ENCODE data around the gene CYTH4.

CYTH4 gene

DNA sequence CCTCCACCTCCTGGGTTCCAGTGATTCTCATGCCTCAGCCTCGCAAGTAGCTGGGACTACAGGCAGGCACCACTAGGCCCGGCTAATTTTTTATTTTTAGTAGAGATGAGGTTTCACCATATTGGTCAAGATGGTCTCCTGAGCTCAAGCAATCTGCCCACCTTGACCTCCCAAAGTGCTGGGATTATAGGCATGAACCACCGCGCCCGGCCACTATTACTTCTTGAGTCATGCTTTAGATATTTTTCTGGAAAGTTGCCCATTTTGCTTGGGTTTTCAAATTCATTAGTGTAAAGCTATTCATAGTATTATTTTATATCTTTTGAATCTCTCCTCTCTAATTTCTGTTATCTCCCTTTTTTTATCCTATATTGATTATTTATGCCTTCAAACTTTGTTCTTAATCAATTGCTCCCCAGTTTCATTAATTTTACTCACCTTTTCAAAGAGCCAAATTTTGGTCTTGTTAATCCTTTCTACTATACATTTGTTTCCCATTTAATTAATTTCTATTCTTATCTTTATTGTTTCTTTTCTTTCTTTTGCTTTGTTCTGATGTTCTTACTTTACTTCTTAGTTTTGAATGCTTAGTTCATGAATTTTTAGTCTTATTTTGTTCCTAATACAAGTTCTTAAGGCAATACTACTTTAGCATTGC is 28.0 kb upstream of the CYTH4 start:
- Histone ChIP-seq H3K9ac (ENCODE audit: insufficient read length, low read depth) (no peak overlapping the region), H3K4me3 (ENCODE audit: insufficient read length, low read depth) (no peak overlapping the region), H3K4me1 (ENCODE audit: insufficient read depth, insufficient read length) (no peaks in the 10 kb centered on the region), H3K9me3 (ENCODE audit: insufficient read depth, low read length) (no peaks in the 10 kb centered on the region), H3K36me3 (ENCODE audit: insufficient read depth, insufficient read length, low read length) (no peaks in the 10 kb centered on the region), H3K27me3 (ENCODE audit: insufficient read depth, insufficient read length) (peaks cover 6% of the 10 kb centered on the region)
- TF ChIP-seq SUZ12 (IDR thresholded peaks at IDR 0.05; ENCODE audit: extremely low read depth, insufficient read depth, insufficient read length), result no peak
- TF ChIP-seq YY1 (IDR thresholded peaks at IDR 0.05; ENCODE audit: insufficient read depth, insufficient read length), result no peak
- no peak for TF ChIP-seq ZNF274 (IDR thresholded peaks at IDR 0.05; ENCODE audit: low read depth, low read length)
- no peak for DNase-seq (ENCODE audit: low read depth, low spot score)

DNA sequence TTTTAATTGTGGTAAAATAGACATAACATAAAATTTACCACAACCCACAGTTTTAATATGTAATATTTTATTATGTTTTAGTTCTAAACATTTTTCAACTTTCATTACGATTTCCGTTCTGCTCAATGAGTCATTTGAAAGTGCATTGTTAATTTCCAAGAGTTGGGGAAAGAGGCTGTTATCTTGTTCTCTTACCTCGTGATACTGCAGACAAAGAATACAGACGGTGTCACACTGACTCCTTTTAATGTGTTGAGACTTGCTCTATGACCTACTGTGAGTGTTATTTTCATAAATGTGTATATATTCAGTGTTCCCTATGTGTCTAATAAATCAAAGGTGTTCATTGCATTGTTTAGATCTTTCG is 27.5 kb upstream of the CYTH4 start:
- Histone ChIP-seq H3K9ac (ENCODE audit: insufficient read length, low read depth) (no peak overlapping the region), H3K36me3 (ENCODE audit: insufficient read depth, insufficient read length, low read length) (no peaks in the 10 kb centered on the region), H3K27me3 (ENCODE audit: insufficient read depth, insufficient read length) (peaks cover 9% of the 10 kb centered on the region), H3K4me1 (ENCODE audit: insufficient read depth, insufficient read length) (no peaks in the 10 kb centered on the region), H3K9me3 (ENCODE audit: insufficient read depth, low read length) (no peaks in the 10 kb centered on the region), H3K4me3 (ENCODE audit: insufficient read length, low read depth) (no peak overlapping the region)
- DNase-seq (ENCODE audit: low read depth, low spot score), result no peak
- TF ChIP-seq YY1 (IDR thresholded peaks at IDR 0.05; ENCODE audit: insufficient read depth, insufficient read length) (no peak), ZNF274 (IDR thresholded peaks at IDR 0.05; ENCODE audit: low read depth, low read length) (no peak), SUZ12 (IDR thresholded peaks at IDR 0.05; ENCODE audit: extremely low read depth, insufficient read depth, insufficient read length) (no peak)

DNA sequence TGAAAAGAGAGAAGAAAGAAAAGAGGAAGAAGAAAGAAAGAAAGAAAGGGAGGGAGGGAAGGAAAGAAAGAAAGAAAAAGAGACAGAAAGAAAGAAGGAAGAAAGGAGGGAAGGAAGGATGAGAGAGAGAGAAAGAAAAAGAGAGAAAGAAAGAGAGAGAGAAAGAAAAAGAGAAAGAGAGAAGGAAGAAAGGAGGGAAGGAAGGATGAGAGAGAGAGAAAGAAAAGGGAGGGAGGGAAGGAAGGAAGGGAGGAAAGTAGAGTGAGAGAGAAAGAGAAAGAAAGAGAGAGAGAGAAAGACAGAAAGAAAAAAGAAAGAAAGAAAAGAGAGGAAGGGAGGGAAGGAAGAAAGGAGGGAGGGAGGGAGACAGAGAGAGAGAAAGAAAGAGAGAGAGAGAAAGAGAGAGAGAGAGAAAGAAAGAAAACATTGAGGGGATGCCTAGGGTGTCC is 26.7 kb upstream of the CYTH4 start:
- Histone ChIP-seq H3K36me3 (ENCODE audit: insufficient read depth, insufficient read length, low read length) (no peaks in the 10 kb centered on the region), H3K4me3 (ENCODE audit: insufficient read length, low read depth) (no peak overlapping the region), H3K27me3 (ENCODE audit: insufficient read depth, insufficient read length) (peaks cover 16% of the 10 kb centered on the region), H3K9ac (ENCODE audit: insufficient read length, low read depth) (no peak overlapping the region), H3K9me3 (ENCODE audit: insufficient read depth, low read length) (no peaks in the 10 kb centered on the region), H3K4me1 (ENCODE audit: insufficient read depth, insufficient read length) (no peaks in the 10 kb centered on the region)
- no peak for DNase-seq (ENCODE audit: low read depth, low spot score)
- no peak for TF ChIP-seq SUZ12 (IDR thresholded peaks at IDR 0.05; ENCODE audit: extremely low read depth, insufficient read depth, insufficient read length)
- no peak for TF ChIP-seq ZNF274 (IDR thresholded peaks at IDR 0.05; ENCODE audit: low read depth, low read length)
- no peak for TF ChIP-seq YY1 (IDR thresholded peaks at IDR 0.05; ENCODE audit: insufficient read depth, insufficient read length)

DNA sequence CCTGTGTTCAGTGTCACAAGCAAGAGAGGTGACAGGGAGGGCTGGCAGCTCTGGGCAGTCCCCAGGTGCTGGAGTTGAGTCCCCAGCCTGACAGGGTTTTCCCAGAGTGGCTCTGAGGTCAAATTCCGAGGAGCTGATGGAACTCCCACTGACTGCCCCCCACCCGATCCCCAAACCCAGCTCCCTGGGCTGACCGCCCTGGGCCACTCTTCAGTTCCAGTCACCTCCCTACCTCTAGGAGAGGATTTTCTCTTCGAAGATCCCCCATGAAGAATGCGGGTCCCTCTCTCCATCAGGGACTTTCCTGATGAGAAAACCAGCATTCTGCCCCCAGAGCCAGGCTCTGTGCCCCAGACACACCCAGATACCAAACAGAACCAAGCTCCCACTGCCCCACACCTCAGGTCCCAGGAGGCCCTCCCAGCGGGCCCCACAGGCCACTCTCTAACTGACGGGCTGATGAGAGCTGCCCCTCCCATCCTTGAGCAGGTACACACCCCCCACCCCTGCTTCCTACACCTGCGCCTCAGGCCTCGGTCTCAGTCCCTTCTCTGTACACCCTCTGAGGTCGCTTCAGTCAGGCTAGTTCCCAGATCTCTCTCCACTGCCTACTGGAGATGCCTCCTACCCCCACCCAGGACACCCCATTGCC is 26.1 kb upstream of the CYTH4 start:
- H3K36me3 ChIP-seq (ENCODE audit: insufficient read depth, insufficient read length, low read length), result no peaks in the 10 kb centered on the region
- no peaks in the 10 kb centered on the region for H3K9me3 ChIP-seq (ENCODE audit: insufficient read depth, low read length)
- no peaks in the 10 kb centered on the region for H3K4me1 ChIP-seq (ENCODE audit: insufficient read depth, insufficient read length)
- no peak for TF ChIP-seq ZNF274 (IDR thresholded peaks at IDR 0.05; ENCODE audit: low read depth, low read length)
- TF ChIP-seq YY1 (IDR thresholded peaks at IDR 0.05; ENCODE audit: insufficient read depth, insufficient read length), result no peak
- no peak for TF ChIP-seq SUZ12 (IDR thresholded peaks at IDR 0.05; ENCODE audit: extremely low read depth, insufficient read depth, insufficient read length)
- H3K4me3 ChIP-seq (ENCODE audit: insufficient read length, low read depth), result no peak overlapping the region
- no peak for DNase-seq (ENCODE audit: low read depth, low spot score)
- H3K9ac ChIP-seq (ENCODE audit: insufficient read length, low read depth), result no peak overlapping the region
- peaks cover 18% of the 10 kb centered on the region for H3K27me3 ChIP-seq (ENCODE audit: insufficient read depth, insufficient read length)

DNA sequence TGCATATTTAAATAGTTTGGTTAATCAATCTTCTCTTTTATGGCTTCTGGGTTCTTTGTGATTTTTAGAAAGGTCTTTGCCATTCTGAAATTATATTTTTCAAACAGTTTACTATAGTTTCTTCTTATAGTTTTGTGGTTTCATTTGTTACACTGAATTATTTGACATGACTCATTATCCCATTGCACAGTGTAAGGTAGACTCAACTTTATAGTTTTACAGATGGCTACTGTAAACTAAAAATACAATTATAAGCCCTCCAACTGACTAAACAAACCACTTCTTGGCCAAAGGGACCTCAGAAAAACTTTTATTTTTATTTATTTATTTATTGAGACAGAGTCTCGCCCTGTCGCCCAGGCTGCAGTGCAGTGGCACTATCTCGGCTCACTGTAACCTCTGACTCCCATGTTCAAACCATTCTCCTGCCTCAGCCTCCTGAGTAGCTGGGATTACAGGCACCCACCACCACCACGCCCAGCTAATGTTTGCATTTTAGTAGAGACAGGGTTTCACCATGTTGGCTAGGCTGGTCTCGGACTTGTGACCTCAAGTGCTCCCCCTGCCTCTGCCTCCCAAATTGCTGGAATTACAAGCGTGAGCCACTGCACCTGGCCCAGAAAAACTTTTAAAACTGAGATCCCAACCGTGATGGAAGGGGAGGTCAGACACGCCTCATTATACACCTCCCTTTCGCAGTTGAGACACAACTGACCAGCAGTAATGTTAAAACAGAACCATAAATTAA is 24.1 kb upstream of the CYTH4 start:
- TF ChIP-seq ZNF274 (IDR thresholded peaks at IDR 0.05; ENCODE audit: low read depth, low read length) (no peak), SUZ12 (IDR thresholded peaks at IDR 0.05; ENCODE audit: extremely low read depth, insufficient read depth, insufficient read length) (no peak), YY1 (IDR thresholded peaks at IDR 0.05; ENCODE audit: insufficient read depth, insufficient read length) (no peak)
- DNase-seq (ENCODE audit: low read depth, low spot score), result no peak
- Histone ChIP-seq H3K4me1 (ENCODE audit: insufficient read depth, insufficient read length) (no peaks in the 10 kb centered on the region), H3K4me3 (ENCODE audit: insufficient read length, low read depth) (no peak overlapping the region), H3K9me3 (ENCODE audit: insufficient read depth, low read length) (no peaks in the 10 kb centered on the region), H3K9ac (ENCODE audit: insufficient read length, low read depth) (no peak overlapping the region), H3K36me3 (ENCODE audit: insufficient read depth, insufficient read length, low read length) (no peaks in the 10 kb centered on the region), H3K27me3 (ENCODE audit: insufficient read depth, insufficient read length) (peaks cover 18% of the 10 kb centered on the region)

DNA sequence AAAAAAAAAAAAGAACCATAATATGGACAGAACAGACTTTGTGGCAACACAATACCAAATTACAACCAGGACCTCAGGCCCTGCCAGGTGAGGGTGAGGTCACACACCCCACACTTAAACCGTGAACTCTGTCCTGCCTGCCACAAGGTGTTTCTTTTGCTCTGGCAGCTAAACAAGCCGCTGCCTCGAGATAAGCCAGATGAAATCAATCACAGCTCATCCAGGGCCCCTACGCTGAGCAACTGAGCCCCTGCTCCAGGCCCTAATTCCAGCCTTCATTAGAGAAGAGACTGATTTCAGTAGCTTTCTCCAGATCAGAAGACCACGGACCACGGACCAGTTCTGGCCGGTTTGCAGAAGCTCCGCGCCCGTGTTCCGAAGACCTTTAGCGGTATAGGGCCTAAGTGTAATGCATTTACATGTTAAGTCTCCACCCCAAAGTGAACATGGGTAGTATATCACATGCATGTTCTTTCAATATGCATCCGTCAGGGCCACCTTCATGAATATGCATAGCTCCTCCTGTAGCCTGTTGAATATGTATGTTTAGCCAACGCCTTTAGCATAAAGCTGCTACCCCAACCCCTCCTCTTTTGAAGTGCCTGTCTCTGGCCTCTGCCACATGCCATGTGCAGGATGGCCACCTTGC is 23.4 kb upstream of the CYTH4 start:
- H3K4me3 ChIP-seq (ENCODE audit: insufficient read length, low read depth), result no peak overlapping the region
- no peaks in the 10 kb centered on the region for H3K4me1 ChIP-seq (ENCODE audit: insufficient read depth, insufficient read length)
- H3K9me3 ChIP-seq (ENCODE audit: insufficient read depth, low read length), result peaks cover 6% of the 10 kb centered on the region; the same call in 1 of the 2 replicates
- H3K9ac ChIP-seq (ENCODE audit: insufficient read length, low read depth), result no peak overlapping the region
- H3K27me3 ChIP-seq (ENCODE audit: insufficient read depth, insufficient read length), result peaks cover 18% of the 10 kb centered on the region
- no peak for DNase-seq (ENCODE audit: low read depth, low spot score)
- TF ChIP-seq YY1 (IDR thresholded peaks at IDR 0.05; ENCODE audit: insufficient read depth, insufficient read length), result no peak
- no peak for TF ChIP-seq ZNF274 (IDR thresholded peaks at IDR 0.05; ENCODE audit: low read depth, low read length)
- TF ChIP-seq SUZ12 (IDR thresholded peaks at IDR 0.05; ENCODE audit: extremely low read depth, insufficient read depth, insufficient read length), result no peak
- H3K36me3 ChIP-seq (ENCODE audit: insufficient read depth, insufficient read length, low read length), result no peaks in the 10 kb centered on the region
